ENCODE measurements around the gene FMN1. TPM values are rescaled to one million over a fixed set of nuclear protein-coding genes. Genes with fewer than 3 reads are reported as not detected.

FMN1 gene
- total and polyA plus RNA-seq, 10 donors: 0.43 to 42.1 (median 8.6) TPM

DNA sequence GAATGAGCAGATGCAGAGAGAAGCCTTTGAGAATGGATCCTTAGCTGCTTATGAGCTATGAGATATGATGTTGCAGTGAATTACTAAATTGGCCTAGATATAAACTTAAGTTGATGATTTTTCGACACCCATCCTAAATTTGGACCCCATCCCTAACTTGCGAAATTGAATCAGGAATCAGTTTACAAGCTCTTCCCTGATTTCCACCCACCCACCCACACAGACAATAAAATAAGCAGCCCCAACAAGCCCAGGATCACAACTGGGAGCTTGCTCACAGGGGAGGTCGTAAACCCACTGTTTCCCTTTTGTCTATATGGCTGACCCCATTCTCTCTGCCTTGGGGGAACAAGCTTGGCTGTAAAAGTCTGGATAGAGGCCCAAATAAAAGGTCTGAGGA, 419.4 kb downstream of the FMN1 start:
- peaks cover 0 to 6% (median 0%) of the 10 kb centered on the region in 6 donors for H3K36me3 ChIP-seq
- no peak overlapping the region for H3K27ac ChIP-seq
- no peaks in the 10 kb centered on the region for H3K4me1 ChIP-seq
- no peak overlapping the region for H3K4me3 ChIP-seq
- intact Hi-C loops (cut with DNase I; ENCODE audit: low total_unique reads): no loop called here
- WGBS, 5 donors: 72 to 94% (median 80%) methylated on average over 3 of the region's 3 CpGs
- TF ChIP-seq CTCF (IDR thresholded peaks at IDR 0.05 in 8 of 11, conservative IDR thresholded peaks at IDR 0.05 in 3 of 11) (no peak), POLR2A (IDR thresholded peaks at IDR 0.05) (no peak), POLR2AphosphoS5 (IDR thresholded peaks at IDR 0.05) (no peak)
- no peak for DNase-seq
- peaks cover 0 to 18% (median 10%) of the 10 kb centered on the region in 8 donors for H3K9me3 ChIP-seq
- H3K27me3 ChIP-seq (replicated peaks in 1 of 7): no peaks in the 10 kb centered on the region

GRCh38 chr15:32774022-32774421, 420.5 kb downstream of the FMN1 start:
- no peak for DNase-seq
- H3K36me3 ChIP-seq: peaks cover 0 to 6% (median 0%) of the 10 kb centered on the region in 6 donors
- no peak overlapping the region for H3K27ac ChIP-seq
- TF ChIP-seq POLR2AphosphoS5 (IDR thresholded peaks at IDR 0.05) (no peak), CTCF (IDR thresholded peaks at IDR 0.05 in 8 of 11, conservative IDR thresholded peaks at IDR 0.05 in 3 of 11) (no peak), POLR2A (IDR thresholded peaks at IDR 0.05) (no peak)
- H3K9me3 ChIP-seq: peaks cover 0 to 9% (median 7%) of the 10 kb centered on the region in 8 donors
- intact Hi-C loops (cut with DNase I; ENCODE audit: low total_unique reads): no loop called here
- H3K4me1 ChIP-seq: no peaks in the 10 kb centered on the region
- H3K27me3 ChIP-seq (replicated peaks in 1 of 7): no peaks in the 10 kb centered on the region
- H3K4me3 ChIP-seq: no peak overlapping the region
- WGBS, 5 donors: 73 to 85% (median 80%) methylated on average over 4 of the region's 4 CpGs

DNA sequence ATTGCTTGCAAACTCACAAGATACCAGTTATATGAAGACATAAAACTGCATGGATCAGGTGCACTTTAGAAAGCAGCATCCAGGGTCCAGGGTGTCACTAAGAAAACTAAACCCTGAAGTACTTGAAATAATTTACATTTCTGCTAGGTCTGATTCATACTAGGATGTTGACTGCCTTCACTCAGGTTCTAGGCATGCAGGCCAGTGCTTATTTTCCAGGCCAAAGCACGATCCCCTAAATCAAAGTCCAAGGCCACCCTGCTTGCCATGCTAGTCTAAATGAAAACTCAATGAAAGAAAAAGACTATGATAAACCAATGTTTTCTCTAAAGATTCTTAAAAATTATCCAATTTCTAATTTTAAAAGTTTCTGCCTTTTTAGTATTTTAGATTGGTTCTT, 427.3 kb downstream of the FMN1 start:
- WGBS, 5 donors: 78 to 97% (median 88%) methylated on average over 1 of the region's 1 CpG
- Histone ChIP-seq H3K27me3 (replicated peaks in 1 of 7) (no peaks in the 10 kb centered on the region), H3K36me3 (no peaks in the 10 kb centered on the region), H3K9me3 (no peaks in the 10 kb centered on the region), H3K4me1 (no peaks in the 10 kb centered on the region), H3K4me3 (no peak overlapping the region), H3K27ac (no peak overlapping the region)
- DNase-seq: no peak
- intact Hi-C loops (cut with DNase I; ENCODE audit: low total_unique reads): no loop called here
- TF ChIP-seq POLR2AphosphoS5 (IDR thresholded peaks at IDR 0.05) (no peak), POLR2A (IDR thresholded peaks at IDR 0.05) (no peak), CTCF (IDR thresholded peaks at IDR 0.05 in 8 of 11, conservative IDR thresholded peaks at IDR 0.05 in 3 of 11) (no peak)

DNA sequence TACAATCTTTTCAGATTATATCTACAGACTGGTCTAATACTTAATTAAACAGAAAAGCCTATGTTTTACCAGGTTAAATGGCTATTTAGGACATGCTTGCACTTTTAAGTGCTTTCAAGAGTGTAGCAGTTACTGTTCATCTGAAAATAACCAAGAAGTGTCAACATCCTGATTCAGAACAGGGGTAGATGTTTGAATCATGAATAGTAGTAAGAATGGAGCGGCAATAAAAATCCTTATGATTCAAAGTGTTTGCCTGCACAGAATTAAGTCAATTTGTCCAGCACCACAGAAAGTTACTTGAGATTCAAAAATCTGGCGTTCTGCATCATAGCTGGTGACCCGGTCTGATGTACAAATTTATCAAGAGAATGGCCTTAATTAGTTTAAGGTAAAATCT, 428.4 kb downstream of the FMN1 start:
- DNase-seq: no peak
- H3K27me3 ChIP-seq (replicated peaks in 1 of 7): peaks cover 0 to 3% (median 0%) of the 10 kb centered on the region in 7 donors
- no peaks in the 10 kb centered on the region for H3K36me3 ChIP-seq
- TF ChIP-seq POLR2AphosphoS5 (IDR thresholded peaks at IDR 0.05): no peak
- TF ChIP-seq POLR2A (IDR thresholded peaks at IDR 0.05): no peak
- no peak for TF ChIP-seq CTCF (IDR thresholded peaks at IDR 0.05 in 8 of 11, conservative IDR thresholded peaks at IDR 0.05 in 3 of 11)
- 63 to 93% (median 81%) methylated on average over 3 of the region's 3 CpGs for WGBS, 5 donors
- intact Hi-C loops (cut with DNase I; ENCODE audit: low total_unique reads): no loop called here
- no peak overlapping the region for H3K27ac ChIP-seq
- H3K9me3 ChIP-seq: no peaks in the 10 kb centered on the region
- no peak overlapping the region for H3K4me3 ChIP-seq
- H3K4me1 ChIP-seq: no peaks in the 10 kb centered on the region
